ENCODE data around the gene LONP1.

Gene LONP1

DNA sequence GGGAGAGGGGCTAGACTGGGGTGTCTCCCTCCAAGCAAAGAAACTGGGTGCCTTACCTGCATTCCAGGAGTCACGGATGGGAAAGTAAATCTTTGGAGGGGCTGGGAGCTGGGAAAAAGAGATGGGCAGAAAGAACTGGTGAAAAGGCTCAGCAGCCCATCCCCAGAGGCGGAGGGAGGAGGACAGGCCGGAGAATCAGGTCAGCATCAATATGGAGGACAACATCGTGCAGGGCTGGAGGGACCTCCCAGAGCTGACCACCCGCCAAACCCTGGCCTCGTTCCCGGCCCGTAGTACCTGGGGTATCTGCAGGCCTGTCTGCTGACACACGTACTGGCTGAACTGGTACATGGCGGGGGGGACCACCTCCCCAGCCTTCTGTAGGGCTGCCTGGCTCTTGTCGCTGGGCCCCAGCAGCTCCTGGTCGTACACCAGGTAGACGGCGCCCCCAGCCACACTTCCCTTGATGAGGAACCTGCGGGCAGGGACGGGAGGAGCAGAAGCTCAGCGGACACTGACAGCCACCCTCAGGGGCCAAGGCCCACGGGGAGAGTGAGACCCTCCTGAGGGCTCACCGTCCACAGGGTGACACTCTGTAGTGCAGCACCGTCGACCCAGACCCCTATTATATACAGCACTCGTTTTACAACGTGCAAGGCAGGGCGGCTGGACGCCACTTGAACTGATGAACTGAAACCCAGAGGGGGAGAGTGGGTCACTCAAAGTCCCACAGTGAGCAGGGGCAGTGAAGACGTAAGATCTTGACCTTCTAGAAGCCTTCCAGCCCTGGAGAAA is 40.5 kb downstream of the LONP1 start:
- DNase-seq (ENCODE audit: low read depth, low spot score) = no peak

- no peak for DNase-seq (ENCODE audit: low read depth, low spot score)
These were observed 41.8 kb downstream of the LONP1 start for GRCh38 chr19:5678071-5678718.

GRCh38 chr19:5677580-5677979 is 42.4 kb downstream of the LONP1 start:
- DNase-seq (ENCODE audit: low read depth, low spot score) = no peak

- DNase-seq (ENCODE audit: low read depth, low spot score) = no peak
These were observed 42.8 kb downstream of the LONP1 start for GRCh38 chr19:5677136-5677535.

GRCh38 chr19:5676772-5677105 is 43.2 kb downstream of the LONP1 start:
- DNase-seq (ENCODE audit: low read depth, low spot score) = no peak

GRCh38 chr19:5676105-5676771 is 43.7 kb downstream of the LONP1 start:
- DNase-seq (ENCODE audit: low read depth, low spot score) = no peak

GRCh38 chr19:5674714-5675113 is 45.2 kb downstream of the LONP1 start:
- no peak for DNase-seq (ENCODE audit: low read depth, low spot score)

DNA sequence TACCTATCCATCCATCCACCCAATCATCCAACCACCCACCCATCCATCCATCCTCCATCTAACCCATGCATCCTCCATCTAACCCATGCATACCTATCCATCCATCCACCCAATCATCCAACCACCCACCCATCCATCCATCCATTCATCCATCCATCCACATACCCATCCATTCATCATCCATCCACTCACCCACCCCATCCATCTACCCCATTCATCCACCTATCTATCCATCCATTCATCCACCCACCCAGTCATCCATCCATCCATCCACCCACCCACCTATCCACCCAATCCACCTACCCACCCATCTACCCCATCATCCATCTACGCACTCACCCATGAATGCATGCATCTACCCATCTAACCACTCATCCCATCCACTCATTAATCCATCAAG is 46.2 kb downstream of the LONP1 start:
- DNase-seq (ENCODE audit: low read depth, low spot score) = no peak

DNA sequence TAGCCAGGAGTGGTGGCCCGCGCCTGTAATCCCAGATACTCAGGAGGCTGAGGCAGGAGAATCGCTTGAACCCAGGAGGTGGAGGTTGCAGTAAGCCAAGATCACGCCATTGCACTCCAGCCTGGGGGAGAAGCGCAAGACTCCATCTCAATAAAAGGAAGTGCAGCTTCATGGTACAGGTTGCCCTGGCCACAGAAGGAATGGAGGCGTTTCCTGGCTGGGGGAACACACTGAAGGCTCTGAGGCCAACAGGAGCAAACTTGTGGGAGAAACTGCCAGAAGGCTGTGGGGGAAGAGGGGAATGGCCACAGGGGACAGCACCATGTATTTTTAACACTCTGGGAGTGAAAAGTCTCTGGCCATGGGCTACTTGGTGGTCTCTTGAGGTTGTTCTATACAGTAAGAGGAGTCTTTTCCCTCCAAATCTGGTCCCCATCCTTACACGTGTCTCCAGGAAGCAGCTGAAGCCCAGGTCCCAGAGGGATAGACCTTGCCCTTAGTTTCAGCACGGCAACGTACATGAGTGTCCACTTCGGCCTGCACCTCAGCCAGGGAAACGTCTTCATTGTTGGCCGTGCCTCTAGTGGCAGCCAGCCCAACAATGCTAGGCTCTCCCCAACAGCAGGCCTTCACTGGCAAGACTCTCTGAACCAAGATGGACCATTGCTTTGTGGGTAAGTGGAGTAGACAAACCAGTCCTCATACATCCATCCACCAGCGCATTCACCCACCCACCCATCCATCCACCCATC is 47.1 kb downstream of the LONP1 start:
- DNase-seq (ENCODE audit: low read depth, low spot score) = no peak

- no peak for DNase-seq (ENCODE audit: low read depth, low spot score)
These were observed 48.3 kb downstream of the LONP1 start for GRCh38 chr19:5671600-5671999.

DNA sequence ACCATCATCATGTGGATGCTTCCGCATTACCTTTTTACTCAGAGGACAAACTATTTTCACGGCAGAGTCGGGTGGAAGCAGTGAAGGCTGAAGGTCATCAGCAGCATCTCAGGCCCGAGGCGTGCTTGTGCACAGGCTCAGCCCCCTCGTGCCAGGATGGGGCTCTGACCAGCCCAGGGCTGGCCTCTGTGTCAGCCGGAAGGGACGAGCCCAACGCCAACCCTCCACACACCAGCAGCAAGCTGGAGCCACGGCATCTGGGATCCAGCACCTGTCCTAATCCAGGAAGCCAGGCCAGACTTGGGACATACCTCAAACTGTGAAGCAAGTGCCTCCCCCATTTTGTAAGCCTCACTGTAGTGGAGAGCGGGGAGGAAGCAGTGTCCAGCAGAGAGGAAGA is 50.7 kb downstream of the LONP1 start:
- DNase-seq (ENCODE audit: low read depth, low spot score) = no peak

DNA sequence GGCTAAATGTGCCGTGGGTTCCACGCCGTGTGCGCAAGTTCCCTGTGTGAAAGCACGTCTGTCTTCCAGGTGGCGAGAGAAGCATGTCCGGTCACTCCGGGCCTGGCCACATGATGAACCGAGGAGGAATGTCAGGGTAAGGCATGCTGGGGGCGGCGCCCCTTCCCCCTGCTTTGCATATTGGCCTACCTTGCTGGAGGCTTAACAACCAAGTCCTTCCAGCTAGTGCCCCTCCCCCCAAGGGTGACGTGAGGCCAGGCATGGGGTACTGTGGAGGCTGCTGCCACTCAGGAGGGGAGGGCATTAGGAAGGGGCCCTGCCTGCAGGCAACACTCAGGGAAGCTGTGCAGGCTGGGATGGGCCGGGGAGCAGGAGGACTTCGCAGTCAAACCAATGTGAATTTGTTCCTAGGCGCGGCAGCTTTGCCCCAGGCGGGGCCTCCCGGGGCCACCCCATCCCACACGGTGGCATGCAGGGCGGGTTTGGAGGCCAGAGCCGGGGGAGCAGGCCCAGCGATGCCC is 52.1 kb downstream of the LONP1 start:
- DNase-seq (ENCODE audit: low read depth, low spot score) = no peak

DNA sequence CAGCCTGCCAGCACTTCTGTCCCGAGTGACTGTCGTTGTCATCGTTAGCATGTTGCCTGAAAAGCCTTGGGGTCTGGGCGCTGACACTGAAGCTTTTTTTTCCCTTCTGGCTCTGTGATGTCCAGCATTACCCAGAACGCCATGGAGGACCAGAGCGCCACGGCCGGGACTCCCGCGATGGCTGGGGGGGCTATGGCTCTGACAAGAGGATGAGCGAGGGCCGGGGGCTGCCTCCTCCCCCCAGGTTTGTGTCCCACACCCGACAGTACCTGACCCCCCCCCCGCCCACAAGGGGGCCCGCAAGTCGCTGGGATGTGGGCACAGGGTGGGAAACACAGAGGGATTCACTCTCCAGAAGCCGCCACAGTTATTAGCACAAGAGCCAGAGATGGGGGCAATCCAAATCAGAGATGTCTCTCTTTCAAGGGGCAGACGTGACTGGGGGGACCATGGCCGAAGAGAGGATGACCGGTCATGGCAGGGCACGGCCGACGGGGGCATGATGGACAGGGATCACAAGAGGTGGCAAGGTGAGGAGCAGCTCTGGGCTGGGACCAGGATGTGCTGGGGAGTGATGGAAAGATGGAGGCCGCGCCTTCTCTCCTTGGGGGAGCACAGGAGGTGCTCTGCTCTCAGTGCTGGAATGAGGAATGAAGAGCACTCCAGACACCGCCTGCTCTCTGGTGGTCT is 52.9 kb downstream of the LONP1 start:
- DNase-seq (ENCODE audit: low read depth, low spot score) = no peak

DNA sequence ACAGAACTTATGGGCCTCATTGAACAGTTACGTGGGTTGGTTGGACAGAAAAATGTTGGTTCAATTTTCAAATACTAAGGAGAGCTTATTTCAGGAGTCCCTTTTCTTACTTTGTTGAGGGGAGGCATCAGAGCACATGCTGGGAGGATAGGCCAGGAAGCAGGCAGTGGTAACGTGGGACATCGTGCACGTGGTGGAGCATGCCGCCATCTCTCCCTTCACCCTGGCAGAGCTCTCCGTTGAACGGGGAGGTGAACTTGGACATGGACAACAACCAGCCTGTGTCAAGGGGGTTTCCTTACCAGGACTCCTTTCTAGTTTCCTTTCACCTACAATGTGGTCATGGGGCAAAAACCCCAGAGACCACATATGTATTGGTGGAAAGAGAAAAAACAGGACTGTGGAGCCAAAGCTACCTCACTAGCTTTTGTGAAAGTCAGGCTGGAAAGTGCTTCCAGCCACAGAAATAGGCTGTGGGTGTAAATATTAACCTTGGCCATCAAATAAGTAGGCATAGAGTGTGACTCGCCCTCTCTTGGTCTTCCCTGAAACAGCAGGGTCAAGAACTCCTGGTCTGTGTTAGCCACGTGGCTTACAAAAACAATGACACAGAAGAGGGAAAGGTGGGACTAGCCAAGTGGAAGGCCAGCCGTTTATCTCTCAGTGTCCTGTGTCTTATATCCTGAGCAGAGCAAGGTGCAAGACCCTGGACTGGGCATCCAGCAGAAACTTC is 54.0 kb downstream of the LONP1 start:
- no peak for DNase-seq (ENCODE audit: low read depth, low spot score)

DNA sequence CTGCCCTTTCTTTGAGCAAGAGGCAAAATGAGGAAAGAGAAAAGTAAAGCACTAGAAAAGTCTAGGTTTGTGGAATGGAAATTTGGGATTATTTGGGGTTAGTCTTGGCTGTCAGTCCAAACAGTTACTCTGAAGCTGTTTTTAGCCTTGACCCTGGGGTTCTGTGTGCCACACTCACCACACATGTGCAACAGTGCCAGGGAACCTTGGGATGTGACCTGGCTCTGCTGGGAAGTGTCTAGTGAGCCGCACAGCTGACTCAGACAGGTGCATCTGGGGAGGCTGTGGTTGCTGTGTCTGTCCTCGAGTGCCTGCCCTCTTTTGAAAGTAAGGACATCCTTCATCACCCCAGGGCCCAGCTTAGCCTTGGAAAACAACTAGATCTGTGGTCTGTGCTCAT is 55.4 kb downstream of the LONP1 start:
- DNase-seq (ENCODE audit: low read depth, low spot score) = no peak

GRCh38 chr19:5663904-5664303 is 56.0 kb downstream of the LONP1 start:
- no peak for DNase-seq (ENCODE audit: low read depth, low spot score)

DNA sequence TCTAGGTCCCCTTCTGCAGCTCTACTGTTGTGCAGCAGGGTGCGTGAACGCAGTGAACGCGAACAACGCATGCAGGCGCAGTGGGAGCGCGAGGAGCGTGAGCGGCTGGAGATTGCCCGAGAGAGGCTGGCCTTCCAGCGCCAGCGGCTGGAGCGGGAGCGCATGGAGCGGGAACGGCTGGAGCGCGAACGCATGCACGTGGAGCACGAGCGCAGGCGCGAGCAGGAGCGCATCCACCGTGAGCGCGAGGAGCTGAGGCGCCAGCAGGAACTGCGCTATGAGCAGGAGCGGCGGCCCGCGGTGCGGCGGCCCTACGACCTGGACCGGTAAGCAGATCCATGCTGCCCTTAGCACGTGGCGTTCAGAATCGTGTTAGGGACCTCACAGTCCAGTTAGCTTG is 58.5 kb downstream of the LONP1 start:
- no peak for DNase-seq (ENCODE audit: low read depth, low spot score)

- no peak for DNase-seq (ENCODE audit: low read depth, low spot score)
These were observed 64.5 kb downstream of the LONP1 start for GRCh38 chr19:5655412-5655811.

- no peak for DNase-seq (ENCODE audit: low read depth, low spot score)
These were observed 65.0 kb downstream of the LONP1 start for GRCh38 chr19:5654931-5655330.

- DNase-seq (ENCODE audit: low read depth, low spot score) = no peak
These were observed 67.7 kb downstream of the LONP1 start for GRCh38 chr19:5652261-5652660.

- DNase-seq (ENCODE audit: low read depth, low spot score) = no peak
These were observed 68.6 kb downstream of the LONP1 start for GRCh38 chr19:5651361-5651760.

All from brain pericyte (primary cell).